IMR-90 (cell line): ENCODE data around the gene NR6A1. TPM values are rescaled to one million over a fixed set of nuclear protein-coding genes. Genes with fewer than 3 reads are reported as not detected.

Experiments
- ATAC-seq: fragments of 200-7000 bp; cut with Tn5 transposase; 2 replicates; pipeline ENCODE4 v1.9.1; 2020; ENCODE audit warnings: low read depth, mild to moderate bottlenecking, moderate library complexity
- BruUV-seq: library from RNA; stranded (reverse); fragments of 400-500 nt; replicated peaks from 2 replicates; lab custom pipeline; 2021; lab: Mats Ljungman, UMichigan
- CTCF ChIA-PET: fragments of 300-600 bp; formaldehyde crosslinking; extraction: SDS; loops from one replicate; lab custom pipeline; 2021; ENCODE audit warnings: antibody characterized with exemption; lab: Yijun Ruan, JAX
- POLR2A ChIA-PET: fragments of 300-600 bp; sonication (Branson Sonifier 250); formaldehyde crosslinking; loops from one replicate; lab custom pipeline; 2022; ENCODE audit warnings: antibody characterized with exemption; ENCODE audit not compliant: unreplicated experiment; lab: Charles Lee
- DNase-seq: peaks from one replicate; pipeline ENCODE4 v3.0.0; 2013
- H2AFZ ChIP-seq: replicated peaks from 2 replicates; pipeline ENCODE3; 2013; ENCODE audit warnings: low read length, mild to moderate bottlenecking; ENCODE audit not compliant: poor library complexity
- H2AK5ac ChIP-seq: 2 replicates; pipeline ENCODE4 v1.6.1; 2013; ENCODE audit warnings: low read depth, low read length, inconsistent platforms
- H2AK9ac ChIP-seq: replicated peaks from 2 replicates; pipeline ENCODE3; 2013; ENCODE audit warnings: mild to moderate bottlenecking, low read depth, low read length, moderate library complexity; ENCODE audit not compliant: poor library complexity
- H2BK120ac ChIP-seq: 2 replicates; pipeline ENCODE4 v1.6.1; 2013; ENCODE audit warnings: low read depth, low read length, inconsistent platforms
- H2BK15ac ChIP-seq: 3 replicates; pipeline ENCODE4 v1.6.1; 2013; ENCODE audit warnings: low read depth, low read length, inconsistent platforms
- H2BK20ac ChIP-seq: 2 replicates; pipeline ENCODE4 v1.6.1; 2013; ENCODE audit warnings: low read depth, mild to moderate bottlenecking, inconsistent platforms, low read length, moderate library complexity
- H2BK5ac ChIP-seq: 2 replicates; pipeline ENCODE4 v1.6.1; 2013; ENCODE audit warnings: mild to moderate bottlenecking, low read depth, low read length, inconsistent platforms; ENCODE audit not compliant: poor library complexity, severe bottlenecking
- H3K14ac ChIP-seq: replicated peaks from 2 replicates; pipeline ENCODE4 v1.6.1; 2013; ENCODE audit warnings: low read depth, low read length, inconsistent platforms
- H3K18ac ChIP-seq: 2 replicates; pipeline ENCODE4 v1.6.1; 2013; ENCODE audit warnings: low read depth, low read length, control low read depth
- H3K23ac ChIP-seq: 2 replicates; pipeline ENCODE4 v1.6.1; 2013; ENCODE audit warnings: low read depth, low read length, inconsistent platforms
- H3K27ac ChIP-seq: 2 replicates; pipeline ENCODE4 v1.5.1; 2013; ENCODE audit warnings: mild to moderate bottlenecking, control low read depth, low read length; ENCODE audit not compliant: insufficient read depth
- H3K27me3 ChIP-seq: 2 replicates; pipeline ENCODE4 v1.6.1; 2013; ENCODE audit warnings: low read length; ENCODE audit not compliant: control insufficient read depth, insufficient read depth
- H3K36me3 ChIP-seq: 2 replicates; pipeline ENCODE4 v1.6.1; 2013; ENCODE audit warnings: low read length, mixed read lengths; ENCODE audit not compliant: control insufficient read depth, insufficient read depth
- H3K4ac ChIP-seq: 2 replicates; pipeline ENCODE4 v1.6.1; 2013; ENCODE audit warnings: low read depth, low read length, inconsistent platforms
- H3K4me1 ChIP-seq: 2 replicates; pipeline ENCODE4 v1.6.1; 2013; ENCODE audit warnings: low read length, mixed read lengths; ENCODE audit not compliant: control insufficient read depth, insufficient read depth
- H3K4me2 ChIP-seq: 2 replicates; pipeline ENCODE4 v1.6.1; 2013; ENCODE audit warnings: low read depth, mild to moderate bottlenecking, control low read depth, low read length, moderate library complexity
- H3K4me3 ChIP-seq: 2 replicates; pipeline ENCODE4 v1.5.1; 2013; ENCODE audit warnings: low read depth, mild to moderate bottlenecking, control low read depth, low read length, moderate library complexity; ENCODE audit not compliant: insufficient read depth
- H3K56ac ChIP-seq: 2 replicates; pipeline ENCODE4 v1.6.1; 2013; ENCODE audit warnings: low read length, inconsistent platforms; ENCODE audit not compliant: insufficient read depth; ENCODE audit errors: extremely low read depth
- H3K79me1 ChIP-seq, 2 experiments: 2 replicates each; pipeline ENCODE4 v1.6.1; 2013; ENCODE audit warnings: low read length in 2 of 2, inconsistent platforms in 1 of 2, low read depth in 1 of 2
- H3K9ac ChIP-seq: 2 replicates; pipeline ENCODE4 v1.6.1; 2013; ENCODE audit warnings: low read depth, low read length, control low read depth
- H3K9me1 ChIP-seq: 2 replicates; pipeline ENCODE4 v1.6.1; 2013; ENCODE audit warnings: low read length, inconsistent platforms; ENCODE audit not compliant: insufficient read depth
- H3K9me3 ChIP-seq: 2 replicates; pipeline ENCODE4 v1.6.1; 2013; ENCODE audit warnings: low read length; ENCODE audit not compliant: control insufficient read depth, insufficient read depth
- H4K20me1 ChIP-seq: 2 replicates; pipeline ENCODE4 v1.6.1; 2013; ENCODE audit warnings: low read length, inconsistent platforms; ENCODE audit not compliant: insufficient read depth
- H4K5ac ChIP-seq: 2 replicates; pipeline ENCODE4 v1.6.1; 2013; ENCODE audit warnings: mild to moderate bottlenecking, low read depth, low read length, control low read depth
- H4K8ac ChIP-seq, 2 experiments: 2 replicates each; pipeline ENCODE4 v1.6.1; 2013; ENCODE audit warnings: low read depth in 2 of 2, low read length in 2 of 2, control low read depth in 1 of 2, inconsistent platforms in 1 of 2
- H4K91ac ChIP-seq: 2 replicates; pipeline ENCODE4 v1.6.1; 2013; ENCODE audit warnings: low read depth, low read length, inconsistent platforms; ENCODE audit not compliant: insufficient read depth
- CEBPB ChIP-seq: IDR thresholded peaks from 2 replicates; pipeline ENCODE4 v1.6.1; 2012; ENCODE audit warnings: low read depth, low read length, improper control_type of control experiment
- CHD1 ChIP-seq: IDR thresholded peaks from 2 replicates; pipeline ENCODE4 v1.6.1; 2012; ENCODE audit warnings: low read depth, low read length, improper control_type of control experiment
- CTCF ChIP-seq: conservative IDR thresholded peaks from 2 replicates; pipeline ENCODE4 v1.5.1; 2012; ENCODE audit warnings: mild to moderate bottlenecking, low read depth, low read length, improper control_type of control experiment
- RCOR1 ChIP-seq: IDR thresholded peaks from 2 replicates; pipeline ENCODE4 v1.6.1; 2012; ENCODE audit warnings: mild to moderate bottlenecking, low read length, improper control_type of control experiment; ENCODE audit not compliant: insufficient replicate concordance
- RFX5 ChIP-seq: IDR thresholded peaks from 2 replicates; pipeline ENCODE4 v1.8.0; 2012; ENCODE audit warnings: low read depth, mild to moderate bottlenecking, low read length, moderate library complexity
- WGBS, 2 experiments: methylation state at CpG; one replicate each; pipeline versions ENCODE4 v1.1.5 to v1.1.7; 2013; ENCODE audit warnings: missing lambda C conversion rate in 2 of 2; ENCODE audit not compliant: insufficient read length in 1 of 2; ENCODE audit errors: extremely low coverage in 2 of 2; 5-methylcytosine and 5-hydroxymethylcytosine counted together
- dilution Hi-C: fragments of 300-500 bp; cut with HindIII; formaldehyde crosslinking; loops from one replicate; pipeline ENCODE4 v1.14.3; 2018; ENCODE audit warnings: low sequenced_read_pairs; ENCODE audit not compliant: unreplicated experiment
- in situ Hi-C: fragments of 300-500 bp; cut with MboI; formaldehyde crosslinking; loops from 3 replicates; pipeline ENCODE4 v1.14.3; 2019; ENCODE audit warnings: low sequenced_read_pairs, inconsistent platforms, mixed read lengths
- intact Hi-C: fragments of 100-400 bp; cut with micrococcal nuclease; formaldehyde crosslinking; loops from 2 replicates; pipeline ENCODE4 v1.10.0; 2022
- polyA plus RNA-seq, 3 experiments: library from polyadenylated mRNA; depleted of rRNA; stranded (reverse); fragments of >200 nt; gene quantifications; 2 replicates each; pipeline ENCODE4 v1.2.3, GENCODE V29; 2012; ENCODE audit warnings: low replicate concordance in 1 of 3
- total RNA-seq: library from RNA; depleted of rRNA; stranded (reverse); fragments of >200 nt; gene quantifications from 2 replicates; pipeline ENCODE4 v1.2.3, GENCODE V29; 2012
- TF ChIP-seq, protein P1 (sequence below): fragments of 150-350 bp; IDR thresholded peaks from 2 replicates; pipeline ENCODE4 v1.6.1; 2016; ENCODE audit warnings: low read depth, mild to moderate bottlenecking, low read length, moderate library complexity, borderline replicate concordance

Gene NR6A1
- total and polyA plus RNA-seq, 2 of the 4 experiments (the other 2 are of a cell fraction): 0.14 to 0.36 TPM

DNA sequence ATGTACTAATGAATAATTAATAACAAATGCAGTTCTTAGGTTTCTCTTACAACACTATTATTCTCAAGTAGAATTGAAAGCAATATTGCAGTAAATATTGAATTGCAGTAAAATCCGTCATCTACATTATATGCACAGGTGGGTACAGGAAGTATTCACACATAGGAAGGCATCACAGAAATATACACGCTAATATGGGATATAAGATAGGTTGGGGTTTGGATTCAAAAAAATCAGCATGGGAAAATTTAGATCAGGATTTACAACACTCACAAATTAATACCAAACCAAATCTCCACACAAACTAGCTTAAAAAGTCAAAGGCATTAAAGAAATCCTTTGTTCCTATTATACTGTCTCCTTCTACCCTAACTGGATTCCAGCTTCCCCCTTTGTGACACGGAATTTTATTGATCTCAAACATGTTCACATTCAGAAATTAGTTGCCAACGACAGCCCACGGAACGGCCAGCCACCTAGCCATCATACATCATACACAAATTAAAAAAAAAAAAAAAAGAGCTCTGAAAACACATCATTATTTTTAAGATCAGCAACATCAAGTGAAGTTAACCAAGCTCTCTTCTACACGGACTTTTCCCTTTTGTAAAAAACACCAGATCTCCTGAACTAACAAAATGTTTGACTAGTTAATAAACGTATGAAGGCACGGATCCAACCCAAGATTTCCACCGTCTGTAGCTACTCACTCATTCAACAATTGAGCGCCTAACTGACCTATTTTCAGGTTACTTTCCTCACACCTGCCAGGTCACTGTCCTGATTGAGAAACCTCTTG is 2.2 kb downstream of the NR6A1 start (continued):
- no peak for TF ChIP-seq CHD1

- Histone ChIP-seq H3K9ac (no peak overlapping the region), H2BK5ac (no peak overlapping the region), H4K8ac (no peak overlapping the region), H3K23ac (no peak overlapping the region), H3K27me3 (peaks cover 60% of the 10 kb centered on the region), H3K27ac (no peak overlapping the region), H2AFZ (no peak overlapping the region), H2BK20ac (no peak overlapping the region), H3K4me1 (peaks cover 2% of the 10 kb centered on the region; the same call in 1 of the 2 replicates), H4K91ac (no peak overlapping the region), H3K4me3 (no peak overlapping the region), H3K9me1 (no peaks in the 10 kb centered on the region), H3K14ac (no peak overlapping the region), H2BK120ac (no peak overlapping the region), H2AK5ac (no peak overlapping the region), H2BK15ac (no peak overlapping the region), H4K5ac (no peak overlapping the region), H3K9me3 (no peaks in the 10 kb centered on the region), H2AK9ac (no peak overlapping the region), H3K4ac (no peak overlapping the region), H3K79me1 (no peaks in the 10 kb centered on the region), H3K18ac (no peak overlapping the region), H3K36me3 (no peaks in the 10 kb centered on the region), H3K56ac (no peak overlapping the region), H4K20me1 (peaks cover 12% of the 10 kb centered on the region), H3K4me2 (no peak overlapping the region)
- no CpG with 5 or more reads among the region's 3 CpGs for whole genome bisulfite sequencing, 2 experiments
- dilution Hi-C loops: no loop called here
- TF ChIP-seq, protein P1, sequence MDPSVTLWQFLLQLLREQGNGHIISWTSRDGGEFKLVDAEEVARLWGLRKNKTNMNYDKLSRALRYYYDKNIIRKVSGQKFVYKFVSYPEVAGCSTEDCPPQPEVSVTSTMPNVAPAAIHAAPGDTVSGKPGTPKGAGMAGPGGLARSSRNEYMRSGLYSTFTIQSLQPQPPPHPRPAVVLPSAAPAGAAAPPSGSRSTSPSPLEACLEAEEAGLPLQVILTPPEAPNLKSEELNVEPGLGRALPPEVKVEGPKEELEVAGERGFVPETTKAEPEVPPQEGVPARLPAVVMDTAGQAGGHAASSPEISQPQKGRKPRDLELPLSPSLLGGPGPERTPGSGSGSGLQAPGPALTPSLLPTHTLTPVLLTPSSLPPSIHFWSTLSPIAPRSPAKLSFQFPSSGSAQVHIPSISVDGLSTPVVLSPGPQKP: no peak
- TF ChIP-seq CEBPB (peak; percentile 35; the same call in 1 of the 2 replicates), CTCF (no peak), RCOR1 (no peak), CHD1 (no peak), RFX5 (no peak)
- ATAC-seq: no peak
- ChIA-PET POLR2A (no interaction called here), CTCF (no interaction called here)
- no peak for DNase-seq
- intact Hi-C loops: no loop called here
- BruUV-seq: no TSS peak
- in situ Hi-C loops: no loop called here
Measured at GRCh38 chr9:124768334-124768733, 2.8 kb downstream of the NR6A1 start.
